Measurements from ENCODE around the gene NRARP. TPM values are rescaled to one million over a fixed set of nuclear protein-coding genes. Genes with fewer than 3 reads are reported as not detected.

Gene NRARP
- total and polyA plus RNA-seq, 10 of the 15 experiments (the other 5 are each of a cell fraction or from before 2014, with no cell fraction given): 0.06 to 9.2 (median 2.2) TPM; not detected in 2

DNA sequence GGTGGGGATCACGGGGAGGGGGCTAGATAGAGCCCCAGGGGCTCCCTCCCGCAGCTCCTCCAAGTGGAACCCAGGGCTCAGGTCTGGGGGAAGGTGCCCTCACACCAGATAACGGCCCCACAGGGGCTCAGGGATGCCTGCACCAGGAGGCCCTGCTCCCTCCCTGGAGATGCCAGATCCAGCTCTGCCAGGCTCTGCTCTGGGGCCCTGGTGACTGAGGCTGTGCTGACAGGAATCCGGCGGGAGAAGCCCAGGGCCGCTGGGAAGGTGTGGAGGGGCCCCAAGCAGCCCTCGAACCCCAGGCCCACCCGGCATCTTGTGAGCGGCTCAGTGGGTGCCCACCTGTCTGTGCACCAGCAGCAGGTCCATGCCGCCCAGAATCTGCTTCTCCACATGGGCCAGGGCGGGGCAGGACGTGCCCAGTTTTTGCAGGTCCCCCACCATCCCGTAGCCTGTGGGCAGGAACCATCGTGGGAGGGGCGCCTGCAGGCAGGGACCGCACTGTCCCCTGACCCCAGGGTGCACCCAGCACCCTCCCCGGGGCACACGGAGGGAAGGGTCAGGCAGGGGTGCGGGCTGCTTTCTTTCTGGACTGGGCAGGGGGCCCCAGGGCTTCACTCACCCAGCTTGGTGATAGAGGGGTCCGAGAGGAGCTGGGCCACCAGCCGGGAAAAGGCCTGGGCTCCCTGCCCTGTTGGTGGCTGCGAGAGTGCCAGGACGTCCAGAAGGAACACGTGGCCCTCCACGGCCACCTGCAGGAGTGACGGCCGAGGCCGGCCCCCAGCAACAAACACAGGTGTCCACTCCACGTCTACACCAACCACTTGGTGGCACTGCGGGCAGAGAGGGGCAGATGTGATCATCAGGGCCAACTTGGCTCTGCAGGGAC is 48.9 kb upstream of the NRARP start (continued):
- TF ChIP-seq ZBTB11 (CRISPR knock-in tag; IDR thresholded peaks at IDR 0.05): no peak

- ChIA-PET RAD21 (ENCODE audit: unreplicated experiment) (no interaction called here), CTCF (no interaction called here), SMC1A (ENCODE audit: uncharacterized antibody, unreplicated experiment) (no interaction called here), POLR2A (no interaction called here)
- intact Hi-C loops (cut with micrococcal nuclease; ENCODE audit: unreplicated experiment): no loop called here
- no peak overlapping the region for H3K27ac ChIP-seq (ENCODE audit: control insufficient read depth, insufficient read depth)
- H3K79me2 ChIP-seq (ENCODE audit: control insufficient read depth, insufficient read depth, low read length): no peaks in the 10 kb centered on the region
- DNase-seq (ENCODE audit: low read depth, low spot score) (no peak), ATAC-seq (no peak), FAIRE-seq (no peak)
- BruUV-seq (replicated peaks): no TSS peak
- in situ Hi-C loops (cut with MboI): no loop called here
- peaks cover 6% of the 10 kb centered on the region; the same call in 2 of the 3 replicates for H3K9me3 ChIP-seq (replicated peaks; ENCODE audit: control insufficient read depth, insufficient read depth, low read length)
- H3K4me2 ChIP-seq (ENCODE audit: control insufficient read depth, insufficient read depth): no peak overlapping the region
- no peaks in the 10 kb centered on the region for H3K36me3 ChIP-seq (ENCODE audit: control insufficient read depth in 2 of 2, insufficient read depth in 2 of 2, low read length in 1 of 2)
- no peak overlapping the region for H3K4me3 ChIP-seq
- H3K9ac ChIP-seq (ENCODE audit: control insufficient read depth, insufficient read depth, low read length): no peak overlapping the region
- no peak overlapping the region for H2AFZ ChIP-seq (ENCODE audit: control insufficient read depth, low read depth, low read length)
- no peaks in the 10 kb centered on the region for H3K4me1 ChIP-seq (ENCODE audit: control insufficient read depth, insufficient read depth, low read length)
- no peaks in the 10 kb centered on the region for H3K27me3 ChIP-seq (replicated peaks in 1 of 2; ENCODE audit: control insufficient read depth in 2 of 2, insufficient read depth in 2 of 2, low read length in 1 of 2)
- no peaks in the 10 kb centered on the region for H4K20me1 ChIP-seq (ENCODE audit: control insufficient read depth, insufficient read depth)
- WGBS (ENCODE audit: insufficient coverage, insufficient replicate concordance, low lambda C conversion rate, missing lambda C conversion rate): 79% methylated on average over 26 of the region's 27 CpGs
- TF ChIP-seq, protein P1, sequence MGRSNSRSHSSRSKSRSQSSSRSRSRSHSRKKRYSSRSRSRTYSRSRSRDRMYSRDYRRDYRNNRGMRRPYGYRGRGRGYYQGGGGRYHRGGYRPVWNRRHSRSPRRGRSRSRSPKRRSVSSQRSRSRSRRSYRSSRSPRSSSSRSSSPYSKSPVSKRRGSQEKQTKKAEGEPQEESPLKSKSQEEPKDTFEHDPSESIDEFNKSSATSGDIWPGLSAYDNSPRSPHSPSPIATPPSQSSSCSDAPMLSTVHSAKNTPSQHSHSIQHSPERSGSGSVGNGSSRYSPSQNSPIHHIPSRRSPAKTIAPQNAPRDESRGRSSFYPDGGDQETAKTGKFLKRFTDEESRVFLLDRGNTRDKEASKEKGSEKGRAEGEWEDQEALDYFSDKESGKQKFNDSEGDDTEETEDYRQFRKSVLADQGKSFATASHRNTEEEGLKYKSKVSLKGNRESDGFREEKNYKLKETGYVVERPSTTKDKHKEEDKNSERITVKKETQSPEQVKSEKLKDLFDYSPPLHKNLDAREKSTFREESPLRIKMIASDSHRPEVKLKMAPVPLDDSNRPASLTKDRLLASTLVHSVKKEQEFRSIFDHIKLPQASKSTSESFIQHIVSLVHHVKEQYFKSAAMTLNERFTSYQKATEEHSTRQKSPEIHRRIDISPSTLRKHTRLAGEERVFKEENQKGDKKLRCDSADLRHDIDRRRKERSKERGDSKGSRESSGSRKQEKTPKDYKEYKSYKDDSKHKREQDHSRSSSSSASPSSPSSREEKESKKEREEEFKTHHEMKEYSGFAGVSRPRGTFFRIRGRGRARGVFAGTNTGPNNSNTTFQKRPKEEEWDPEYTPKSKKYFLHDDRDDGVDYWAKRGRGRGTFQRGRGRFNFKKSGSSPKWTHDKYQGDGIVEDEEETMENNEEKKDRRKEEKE (IDR thresholded peaks at IDR 0.05): no peak
- TF ChIP-seq HCFC1 (IDR thresholded peaks at IDR 0.05; ENCODE audit: low read length) (no peak), ASH2L (IDR thresholded peaks at IDR 0.05; ENCODE audit: borderline replicate concordance, low read depth) (no peak), SRF (IDR thresholded peaks at IDR 0.05; ENCODE audit: low read depth in 2 of 2, low read length in 2 of 2) (no peak), STAT1 (conservative IDR thresholded peaks at IDR 0.05) (no peak), CHD2 (IDR thresholded peaks at IDR 0.05; ENCODE audit: borderline replicate concordance, low read depth, low read length) (no peak), MYC (IDR thresholded peaks at IDR 0.05; ENCODE audit: insufficient read depth, insufficient read length, insufficient replicate concordance, low read length, severe bottlenecking) (no peak), PAX5 (IDR thresholded peaks at IDR 0.05; ENCODE audit: borderline replicate concordance, low read depth, low read length) (no peak)
- TF ChIP-seq, protein P2, sequence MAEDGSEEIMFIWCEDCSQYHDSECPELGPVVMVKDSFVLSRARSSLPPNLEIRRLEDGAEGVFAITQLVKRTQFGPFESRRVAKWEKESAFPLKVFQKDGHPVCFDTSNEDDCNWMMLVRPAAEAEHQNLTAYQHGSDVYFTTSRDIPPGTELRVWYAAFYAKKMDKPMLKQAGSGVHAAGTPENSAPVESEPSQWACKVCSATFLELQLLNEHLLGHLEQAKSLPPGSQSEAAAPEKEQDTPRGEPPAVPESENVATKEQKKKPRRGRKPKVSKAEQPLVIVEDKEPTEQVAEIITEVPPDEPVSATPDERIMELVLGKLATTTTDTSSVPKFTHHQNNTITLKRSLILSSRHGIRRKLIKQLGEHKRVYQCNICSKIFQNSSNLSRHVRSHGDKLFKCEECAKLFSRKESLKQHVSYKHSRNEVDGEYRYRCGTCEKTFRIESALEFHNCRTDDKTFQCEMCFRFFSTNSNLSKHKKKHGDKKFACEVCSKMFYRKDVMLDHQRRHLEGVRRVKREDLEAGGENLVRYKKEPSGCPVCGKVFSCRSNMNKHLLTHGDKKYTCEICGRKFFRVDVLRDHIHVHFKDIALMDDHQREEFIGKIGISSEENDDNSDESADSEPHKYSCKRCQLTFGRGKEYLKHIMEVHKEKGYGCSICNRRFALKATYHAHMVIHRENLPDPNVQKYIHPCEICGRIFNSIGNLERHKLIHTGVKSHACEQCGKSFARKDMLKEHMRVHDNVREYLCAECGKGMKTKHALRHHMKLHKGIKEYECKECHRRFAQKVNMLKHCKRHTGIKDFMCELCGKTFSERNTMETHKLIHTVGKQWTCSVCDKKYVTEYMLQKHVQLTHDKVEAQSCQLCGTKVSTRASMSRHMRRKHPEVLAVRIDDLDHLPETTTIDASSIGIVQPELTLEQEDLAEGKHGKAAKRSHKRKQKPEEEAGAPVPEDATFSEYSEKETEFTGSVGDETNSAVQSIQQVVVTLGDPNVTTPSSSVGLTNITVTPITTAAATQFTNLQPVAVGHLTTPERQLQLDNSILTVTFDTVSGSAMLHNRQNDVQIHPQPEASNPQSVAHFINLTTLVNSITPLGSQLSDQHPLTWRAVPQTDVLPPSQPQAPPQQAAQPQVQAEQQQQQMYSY (CRISPR knock-in tag; IDR thresholded peaks at IDR 0.05): no peak
Observed at GRCh38 chr9:137349471-137350033, 47.5 kb upstream of the NRARP start.

Data from GM12878 (cell line).